Stimulated activated CD4-positive, alpha-beta T cell treated with anti-CD3 and anti-CD28 coated beads, TNF-alpha, amount 100 ng/mL, for 1 hour (primary cell): ENCODE data around the gene MAS1L.
"Not testable (repeated sequence)": the region's sequence is repeated elsewhere in the genome, so short reads cannot be mapped to it uniquely, and the experiment has no call there.

ENCODE experiments used
- DNase-seq, 3 donors: peaks; one replicate each; pipeline ENCODE4 v3.0.0-alpha.2; 2020; ENCODE audit warnings: low read depth in 3 of 3, low spot score in 1 of 3

The MAS1L gene

DNA sequence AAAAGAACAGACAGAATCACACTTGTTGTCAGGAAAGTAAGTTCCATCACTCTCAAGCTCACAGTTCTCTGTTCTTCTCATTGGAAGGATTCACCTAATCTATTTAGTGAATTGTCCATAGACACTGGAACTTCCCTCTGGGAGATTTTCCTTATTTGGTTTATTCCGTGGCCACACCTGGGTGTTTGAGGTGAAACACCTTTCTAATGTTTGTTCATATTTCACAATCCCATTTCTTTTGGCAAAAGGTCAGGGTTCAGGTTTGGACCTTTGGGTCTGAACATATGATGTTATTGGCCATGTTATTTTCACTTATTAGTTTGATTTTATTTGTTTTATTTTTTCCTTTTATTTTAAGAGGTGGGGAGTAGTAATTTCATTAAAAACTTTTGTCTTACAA, 4.0 kb downstream of the MAS1L start:
- no peak for DNase-seq

DNA sequence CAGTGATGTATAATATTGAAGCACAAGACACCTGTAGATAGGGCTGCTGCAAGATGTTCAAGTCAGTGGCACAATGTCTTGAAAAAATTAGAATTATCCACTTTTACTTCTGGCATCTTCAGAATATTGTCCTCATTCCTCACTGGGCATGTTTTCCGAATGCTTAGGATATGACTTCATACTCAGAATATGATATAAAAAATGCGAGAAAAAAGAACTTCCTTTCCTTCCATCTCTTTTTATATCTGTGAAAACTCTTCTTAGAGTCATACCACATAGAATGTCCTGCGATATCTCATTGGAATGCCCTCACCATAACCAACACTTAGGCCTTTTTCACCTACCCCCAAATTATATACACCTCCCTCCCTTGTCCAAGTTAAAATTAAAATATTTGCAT, 4.6 kb downstream of the MAS1L start:
- no peak for DNase-seq

DNA sequence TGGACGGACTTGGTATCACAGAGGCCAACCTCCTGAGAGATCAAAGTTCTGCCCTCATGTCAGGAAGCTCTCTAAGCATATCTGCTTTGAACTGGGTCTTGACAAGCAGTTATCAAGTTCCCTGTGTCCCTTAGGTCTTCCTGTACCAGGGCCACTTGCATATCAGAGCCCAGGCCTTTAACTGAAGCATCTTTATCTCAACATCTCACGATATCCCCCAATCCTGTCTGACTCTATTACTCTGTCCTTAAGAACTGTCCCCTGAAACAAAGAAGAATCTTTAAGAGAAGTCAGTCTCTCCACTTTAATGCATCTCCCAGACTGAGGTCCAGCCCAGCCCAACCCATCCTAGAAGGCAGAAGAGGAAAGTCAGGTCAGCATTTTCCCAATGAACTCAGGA, 8.2 kb downstream of the MAS1L start:
- no peak for DNase-seq

- no peak for DNase-seq
These were observed 9.0 kb downstream of the MAS1L start for GRCh38 chr6:29478740-29479139.

DNA sequence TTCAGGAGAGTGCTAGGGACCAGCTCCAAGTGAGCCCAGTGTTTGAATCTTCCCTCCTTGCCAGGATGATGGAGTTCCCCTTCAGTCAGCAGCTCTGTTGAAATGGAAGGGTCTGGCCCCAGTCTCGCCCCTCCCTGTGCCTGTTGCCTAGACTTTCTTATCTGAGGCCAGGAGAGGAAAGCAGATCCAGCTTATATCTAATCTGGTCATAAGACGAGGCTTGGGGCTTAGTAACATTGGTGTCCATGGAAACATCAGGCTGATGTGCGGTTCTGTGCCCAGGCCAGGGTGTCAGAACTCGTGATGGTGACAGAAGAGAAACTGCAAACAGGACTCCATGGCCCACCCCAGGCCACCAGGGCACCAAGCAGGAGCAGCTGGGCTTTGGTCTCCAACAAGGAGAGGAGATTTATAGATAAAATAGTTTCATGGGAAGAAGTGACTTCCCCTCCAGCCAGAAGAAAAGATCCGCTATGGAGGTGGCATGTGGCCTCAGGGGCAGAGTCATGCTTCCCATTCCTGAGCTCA, 9.8 kb downstream of the MAS1L start:
- DNase-seq, result no peak

DNA sequence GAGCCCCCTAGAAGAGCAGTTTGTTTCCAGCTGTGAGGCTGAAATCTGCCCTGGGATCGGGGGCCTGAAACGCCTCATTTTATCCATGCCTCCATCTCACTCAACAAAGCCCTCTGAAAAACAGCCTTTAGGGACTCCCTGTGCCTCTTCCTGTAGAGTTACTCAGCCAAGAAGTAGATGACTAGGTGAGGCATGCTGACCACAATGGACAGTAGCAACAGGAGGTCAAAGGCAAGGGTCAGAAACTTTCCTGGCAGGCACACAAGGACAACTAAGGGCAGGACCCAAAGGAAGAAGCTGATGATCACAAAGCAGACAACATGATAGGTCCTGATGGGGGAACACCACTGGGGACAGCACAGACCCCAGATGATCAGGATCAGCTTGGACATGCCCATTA, 12.8 kb downstream of the MAS1L start:
- no peak for DNase-seq

DNA sequence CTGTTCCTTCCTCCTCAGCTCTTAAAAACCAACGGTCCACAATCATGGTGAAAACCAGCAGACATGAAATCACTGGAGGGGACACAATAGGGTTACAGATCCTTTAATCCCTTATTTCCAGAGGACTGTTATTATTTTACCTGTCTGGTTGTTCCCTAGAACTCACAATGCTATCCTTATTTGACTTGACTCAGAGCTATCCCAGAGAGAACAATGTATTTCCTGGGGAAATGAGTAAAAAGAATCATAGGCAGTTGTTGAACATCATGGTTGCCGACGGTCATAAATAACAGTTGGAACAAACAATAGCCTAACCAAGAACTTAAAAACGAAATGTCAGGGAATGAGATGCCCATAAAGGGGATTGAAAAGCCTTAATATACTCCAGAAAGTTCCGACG, 21.5 kb downstream of the MAS1L start:
- no peak for DNase-seq

- no peak for DNase-seq
These were observed 22.0 kb downstream of the MAS1L start for GRCh38 chr6:29465801-29466200.

DNA sequence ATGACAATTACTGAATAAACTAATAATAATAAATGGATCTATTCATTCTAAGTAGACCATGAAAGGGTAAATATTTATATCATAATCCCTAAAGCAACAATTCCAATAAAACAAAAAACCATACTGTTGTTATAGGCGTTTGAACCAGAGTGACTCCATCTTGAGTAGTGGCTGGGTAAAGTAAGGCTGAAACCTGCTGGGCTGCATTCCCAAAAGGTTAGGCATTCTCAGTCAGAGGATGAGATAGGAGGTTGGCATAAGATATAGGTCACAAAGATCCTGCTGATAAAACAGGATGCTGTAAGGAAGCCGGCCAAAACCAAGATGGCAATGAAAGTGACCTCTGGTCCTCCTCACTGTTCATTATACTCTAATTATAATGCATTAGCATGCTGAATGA, 22.5 kb downstream of the MAS1L start:
- DNase-seq, result no peak

DNA sequence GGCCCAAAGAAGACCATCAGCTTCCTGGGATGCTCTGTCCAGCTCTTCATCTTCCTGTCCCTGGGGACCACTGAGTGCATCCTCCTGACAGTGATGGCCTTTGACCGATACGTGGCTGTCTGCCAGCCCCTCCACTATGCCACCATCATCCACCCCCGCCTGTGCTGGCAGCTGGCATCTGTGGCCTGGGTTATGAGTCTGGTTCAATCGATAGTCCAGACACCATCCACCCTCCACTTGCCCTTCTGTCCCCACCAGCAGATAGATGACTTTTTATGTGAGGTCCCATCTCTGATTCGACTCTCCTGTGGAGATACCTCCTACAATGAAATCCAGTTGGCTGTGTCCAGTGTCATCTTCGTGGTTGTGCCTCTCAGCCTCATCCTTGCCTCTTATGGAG, 25.7 kb downstream of the MAS1L start:
- no peak for DNase-seq

- no peak for DNase-seq
These were observed 26.5 kb downstream of the MAS1L start for GRCh38 chr6:29461021-29461814.

- no peak for DNase-seq
These were observed 30.8 kb downstream of the MAS1L start, which contains the start of the genes OR11A1 and OR2H1 for GRCh38 chr6:29456971-29457370. Gene OR11A1 (minus strand): TSS chr6:29457071. CDS start chr6:29427641, 29,430 bp downstream. Gene OR2H1 (plus strand): TSS chr6:29457155. CDS start chr6:29461770, 4,615 bp downstream.

- no peak for DNase-seq
These were observed 36.1 kb downstream of the MAS1L start for GRCh38 chr6:29451471-29452193.

- DNase-seq, result no peak
These were observed 40.1 kb downstream of the MAS1L start for GRCh38 chr6:29447670-29448069.

- DNase-seq, result not testable (repeated sequence)
These were observed 43.7 kb downstream of the MAS1L start for GRCh38 chr6:29444031-29444430.

GRCh38 chr6:29442719-29443118, 45.0 kb downstream of the MAS1L start:
- no peak for DNase-seq

DNA sequence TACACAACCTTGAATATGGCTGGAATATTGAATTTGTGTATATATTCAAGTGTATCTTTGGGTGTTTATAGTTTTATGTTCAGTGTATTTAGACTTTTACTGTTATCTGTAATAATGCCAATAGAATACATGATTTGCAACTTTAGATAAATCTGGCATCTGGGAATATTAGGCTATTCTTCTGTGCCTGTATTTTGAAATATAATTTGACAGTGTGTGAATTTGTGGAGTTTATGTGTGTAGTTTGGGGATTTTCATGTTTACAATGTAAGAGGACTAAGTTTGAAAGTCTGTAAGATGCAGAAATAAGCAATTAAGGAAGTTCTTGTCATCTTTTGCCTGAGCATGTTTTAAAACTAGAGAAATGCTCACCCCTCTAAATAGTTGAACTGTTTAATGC, 48.8 kb downstream of the MAS1L start, which contains the start of gene OR10C1:
Gene OR10C1 (plus strand): TSS at position 301 of the 400 bp plus-strand sequence. CDS start 710 bp downstream, outside the sequence.
- DNase-seq, result no peak

DNA sequence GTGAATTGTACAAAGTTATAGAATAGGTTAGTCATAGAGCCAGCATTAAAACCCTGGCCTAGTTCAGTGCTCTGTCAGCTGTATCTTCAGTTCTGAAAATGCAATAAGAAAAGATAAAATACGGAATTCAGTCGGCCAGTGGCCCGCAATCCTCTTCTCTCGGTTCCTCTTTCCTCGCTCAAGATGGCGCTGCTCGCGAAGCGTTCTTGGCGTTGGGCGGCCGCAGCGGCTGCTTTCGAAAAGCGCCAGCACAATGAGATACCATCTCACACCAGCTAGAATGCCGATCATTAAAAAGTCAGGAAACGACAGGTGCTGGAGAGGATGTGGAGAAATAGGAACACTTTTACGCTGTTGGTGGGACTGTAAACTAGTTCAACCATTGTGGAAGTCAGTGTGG, 51.0 kb downstream of the MAS1L start:
- not testable (repeated sequence) for DNase-seq
